ENCODE results near the gene HEMK1.

DNA sequence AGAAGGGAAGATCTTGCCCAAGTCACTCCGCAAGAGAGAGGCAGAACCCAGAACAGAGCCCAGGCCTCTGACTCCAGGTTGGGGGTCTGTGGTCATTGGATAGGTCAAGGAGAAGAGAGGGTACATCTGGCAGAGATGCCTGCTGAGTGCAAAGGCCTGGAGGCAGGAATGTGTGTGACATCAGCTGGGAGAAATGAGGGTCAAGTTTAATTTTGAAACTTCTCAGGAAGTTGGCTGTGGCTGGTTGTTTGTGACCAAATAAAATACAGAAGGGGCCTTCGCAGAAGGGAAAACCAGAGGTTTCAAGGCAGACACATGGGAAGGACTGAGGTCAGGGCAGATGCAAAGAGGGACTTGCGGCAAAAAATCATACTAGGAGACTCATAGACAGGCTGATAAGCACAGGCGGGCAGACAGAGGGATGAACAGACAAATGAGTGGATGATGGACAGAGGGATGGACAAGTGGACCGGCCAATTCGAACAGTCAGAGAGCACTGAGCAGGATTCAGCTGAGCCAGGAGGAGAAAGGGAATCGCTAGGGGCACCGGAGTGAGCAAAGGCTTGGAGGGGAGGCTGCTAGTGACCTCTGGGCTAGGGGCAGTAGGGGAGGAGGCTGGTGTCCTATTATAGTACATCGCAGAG lies 37.1 kb upstream of the HEMK1 start:
- TF ChIP-seq, protein P1, sequence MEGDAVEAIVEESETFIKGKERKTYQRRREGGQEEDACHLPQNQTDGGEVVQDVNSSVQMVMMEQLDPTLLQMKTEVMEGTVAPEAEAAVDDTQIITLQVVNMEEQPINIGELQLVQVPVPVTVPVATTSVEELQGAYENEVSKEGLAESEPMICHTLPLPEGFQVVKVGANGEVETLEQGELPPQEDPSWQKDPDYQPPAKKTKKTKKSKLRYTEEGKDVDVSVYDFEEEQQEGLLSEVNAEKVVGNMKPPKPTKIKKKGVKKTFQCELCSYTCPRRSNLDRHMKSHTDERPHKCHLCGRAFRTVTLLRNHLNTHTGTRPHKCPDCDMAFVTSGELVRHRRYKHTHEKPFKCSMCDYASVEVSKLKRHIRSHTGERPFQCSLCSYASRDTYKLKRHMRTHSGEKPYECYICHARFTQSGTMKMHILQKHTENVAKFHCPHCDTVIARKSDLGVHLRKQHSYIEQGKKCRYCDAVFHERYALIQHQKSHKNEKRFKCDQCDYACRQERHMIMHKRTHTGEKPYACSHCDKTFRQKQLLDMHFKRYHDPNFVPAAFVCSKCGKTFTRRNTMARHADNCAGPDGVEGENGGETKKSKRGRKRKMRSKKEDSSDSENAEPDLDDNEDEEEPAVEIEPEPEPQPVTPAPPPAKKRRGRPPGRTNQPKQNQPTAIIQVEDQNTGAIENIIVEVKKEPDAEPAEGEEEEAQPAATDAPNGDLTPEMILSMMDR (IDR thresholded peaks at IDR 0.05) = no peak
- TF ChIP-seq POLR2A (IDR thresholded peaks at IDR 0.05; ENCODE audit: low read depth) = no peak

Measured in esophagus muscularis mucosa (tissue), 3 donors.